CD4-positive, alpha-beta memory T cell (primary cell): ENCODE measurements around the gene SUCLG2. TPM values are rescaled to one million over a fixed set of nuclear protein-coding genes. Genes with fewer than 3 reads are reported as not detected.
A peak's percentile ranks its signal among the peaks of the same experiment; 100 is the strongest.

Source experiments
- CTCF ChIA-PET: fragments of 350-600 bp; sonication (Branson Sonifier 250); formaldehyde crosslinking; loops from one replicate; lab custom pipeline; 2021; ENCODE audit warnings: inconsistent platforms; ENCODE audit not compliant: partially characterized antibody; lab: Charles Lee
- POLR2A ChIA-PET: fragments of 350-600 bp; sonication (Branson Sonifier 250); formaldehyde crosslinking; loops from one replicate; lab custom pipeline; 2021; ENCODE audit not compliant: partially characterized antibody; lab: Charles Lee
- DNase-seq, 5 donors: peaks; one replicate each; pipeline versions ENCODE4 v3.0.0 to v3.0.0-alpha.2; 2020 to 2022; ENCODE audit warnings: mixed read lengths in 1 of 5
- H3K27ac ChIP-seq: one replicate; pipeline ENCODE4 v1.7.0; 2013; ENCODE audit warnings: low read depth, low read length
- H3K27me3 ChIP-seq: 2 replicates; pipeline ENCODE4 v1.7.0; 2013; ENCODE audit warnings: mild to moderate bottlenecking, low read length, moderate library complexity; ENCODE audit not compliant: insufficient read depth
- H3K36me3 ChIP-seq: 2 replicates; pipeline ENCODE4 v1.7.0; 2013; ENCODE audit warnings: mild to moderate bottlenecking, low read length, moderate library complexity; ENCODE audit not compliant: insufficient read depth
- H3K4me1 ChIP-seq: 2 replicates; pipeline ENCODE4 v1.7.0; 2013; ENCODE audit warnings: mild to moderate bottlenecking, low read length, moderate library complexity; ENCODE audit not compliant: insufficient read depth
- H3K4me3 ChIP-seq, 2 donors: one replicate each; pipeline ENCODE4 v1.7.0; 2013; ENCODE audit warnings: low read length in 2 of 2, mild to moderate bottlenecking in 1 of 2
- H3K9me3 ChIP-seq, 2 donors: one replicate each; pipeline ENCODE4 v1.7.0; 2013; ENCODE audit warnings: low read length in 2 of 2, control low read depth in 1 of 2; ENCODE audit not compliant: control insufficient read depth in 1 of 2
- H3K27ac Mint-ChIP-seq, 7 donors: one replicate each; pipeline ENCODE4 v1.8.0; 2020 to 2021; ENCODE audit warnings: mixed read lengths in 7 of 7, mild to moderate bottlenecking in 6 of 7, inconsistent platforms in 3 of 7, moderate library complexity in 3 of 7
- H3K27me3 Mint-ChIP-seq, 2 donors: one replicate each; pipeline ENCODE4 v1.8.0; 2020 to 2021; ENCODE audit warnings: mixed read lengths in 2 of 2
- H3K36me3 Mint-ChIP-seq, 2 donors: one replicate each; pipeline ENCODE4 v1.8.0; 2020 to 2021; ENCODE audit warnings: mixed read lengths in 2 of 2, inconsistent platforms in 1 of 2, mild to moderate bottlenecking in 1 of 2
- H3K4me1 Mint-ChIP-seq, 4 donors: one replicate each; pipeline ENCODE4 v1.8.0; 2020 to 2021; ENCODE audit warnings: mixed read lengths in 4 of 4, mild to moderate bottlenecking in 1 of 4
- H3K4me3 Mint-ChIP-seq, 8 donors: one replicate each; pipeline ENCODE4 v1.8.0; 2020 to 2021; ENCODE audit warnings: mixed read lengths in 8 of 8, mild to moderate bottlenecking in 7 of 8, moderate library complexity in 6 of 8, inconsistent platforms in 3 of 8
- H3K9me3 Mint-ChIP-seq, 8 donors: one replicate each; pipeline ENCODE4 v1.8.0; 2020 to 2021; ENCODE audit warnings: mixed read lengths in 8 of 8, mild to moderate bottlenecking in 5 of 8, inconsistent platforms in 3 of 8, moderate library complexity in 1 of 8
- intact Hi-C: fragments of 100-400 bp; cut with micrococcal nuclease; formaldehyde crosslinking; loops from one replicate; pipeline ENCODE4 v1.15.1; 2023
- polyA plus RNA-seq, 2 donors: library from polyadenylated mRNA; unstranded; fragments of 300-500 nt; fragmentation: Illumina TruSeq; gene quantifications; one replicate each; pipeline ENCODE4 v1.2.3, GENCODE V29; 2021
- total RNA-seq, 2 experiments: library from RNA; stranded (reverse); gene quantifications; one replicate each; pipeline ENCODE4 v1.2.3, GENCODE V29; 2021

SUCLG2 gene
- total and polyA plus RNA-seq, 4 experiments from 2014 or later: 46.1 to 114 (median 56.8) TPM

- Mint-ChIP-seq H3K4me3 (no peak overlapping the region), H3K27me3 (no peaks in the 10 kb centered on the region), H3K27ac (peak overlapping the region in 1 of 7 donors; percentile 1), H3K9me3 (no peaks in the 10 kb centered on the region), H3K36me3 (peaks cover 43% of the 10 kb centered on the region in 2 donors), H3K4me1 (peaks cover 2 to 10% (median 6%) of the 10 kb centered on the region in 4 donors)
- Histone ChIP-seq H3K27ac (no peak overlapping the region), H3K4me3 (no peak overlapping the region), H3K27me3 (no peaks in the 10 kb centered on the region), H3K4me1 (no peaks in the 10 kb centered on the region), H3K36me3 (peaks cover 5% of the 10 kb centered on the region), H3K9me3 (no peaks in the 10 kb centered on the region)
- intact Hi-C loops: no loop called here
- ChIA-PET POLR2A (no interaction called here), CTCF (interaction anchor here (0.5 to 7.6 kb wide), 2 partner anchors 36 to 404 kb away, joined by 3 to 109 read pairs; no protein-coding TSS in a partner anchor)
- no peak for DNase-seq
Measured at GRCh38 chr3:67386451-67386850, 268.0 kb downstream of the SUCLG2 start.

- H3K4me1 Mint-ChIP-seq: peaks cover 0 to 10% (median 5%) of the 10 kb centered on the region in 4 donors
- POLR2A ChIA-PET: no interaction called here
Measured at GRCh38 chr3:67384760-67385397, 269.5 kb downstream of the SUCLG2 start.

GRCh38 chr3:67384016-67384415, 270.4 kb downstream of the SUCLG2 start:
- no peak for DNase-seq
- no peaks in the 10 kb centered on the region for H3K9me3 Mint-ChIP-seq

More at GRCh38 chr3:67384760-67385397, 269.5 kb downstream of the SUCLG2 start:
- Histone ChIP-seq H3K36me3 (no peaks in the 10 kb centered on the region), H3K27me3 (no peaks in the 10 kb centered on the region), H3K4me3 (no peak overlapping the region), H3K9me3 (no peaks in the 10 kb centered on the region), H3K4me1 (no peaks in the 10 kb centered on the region), H3K27ac (no peak overlapping the region)
- peak in 4 of 5 donors; percentile 24 to 38 (median 30) for DNase-seq
- CTCF ChIA-PET: interaction anchor here (0.7 to 7.6 kb wide), 5 partner anchors 16 to 1491 kb away, joined by 3 to 109 read pairs (median 6); no protein-coding TSS in a partner anchor
- Mint-ChIP-seq H3K27ac (peak overlapping the region in 1 of 7 donors; percentile 52), H3K36me3 (peaks cover 34% of the 10 kb centered on the region in 2 donors), H3K4me3 (no peak overlapping the region), H3K27me3 (no peaks in the 10 kb centered on the region), H3K9me3 (no peaks in the 10 kb centered on the region)
- intact Hi-C loops: no loop called here

GRCh38 chr3:67383379-67383778, 271.0 kb downstream of the SUCLG2 start:
- Histone ChIP-seq H3K9me3 (no peaks in the 10 kb centered on the region), H3K36me3 (no peaks in the 10 kb centered on the region), H3K4me3 (no peak overlapping the region), H3K27me3 (no peaks in the 10 kb centered on the region), H3K27ac (no peak overlapping the region), H3K4me1 (no peaks in the 10 kb centered on the region)
- Mint-ChIP-seq H3K9me3 (no peaks in the 10 kb centered on the region), H3K4me1 (peaks cover under 1 to 11% (median 5%) of the 10 kb centered on the region in 4 donors), H3K4me3 (no peak overlapping the region), H3K27ac (peak overlapping the region in 1 of 7 donors; percentile 29), H3K36me3 (peaks cover 33 to 35% of the 10 kb centered on the region in 2 donors), H3K27me3 (no peaks in the 10 kb centered on the region)
- POLR2A ChIA-PET: no interaction called here
- no peak for DNase-seq
- intact Hi-C loops: no loop called here
- CTCF ChIA-PET: interaction anchor here (0.7 to 7.6 kb wide), 9 partner anchors 19 to 1494 kb away, joined by 3 to 109 read pairs (median 5); no protein-coding TSS in a partner anchor

More at GRCh38 chr3:67384016-67384415, 270.4 kb downstream of the SUCLG2 start:
- Mint-ChIP-seq H3K4me3 (no peak overlapping the region), H3K27me3 (no peaks in the 10 kb centered on the region), H3K27ac (no peak overlapping the region), H3K4me1 (peaks cover 0 to 13% (median 5%) of the 10 kb centered on the region in 4 donors), H3K36me3 (peaks cover 34 to 35% of the 10 kb centered on the region in 2 donors)
- H3K27me3 ChIP-seq: no peaks in the 10 kb centered on the region
- ChIA-PET POLR2A (no interaction called here), CTCF (interaction anchor here (0.7 to 7.6 kb wide), 9 partner anchors 17 to 1492 kb away, joined by 3 to 109 read pairs (median 4); no protein-coding TSS in a partner anchor)
- H3K4me1 ChIP-seq: no peaks in the 10 kb centered on the region
- H3K4me3 ChIP-seq: no peak overlapping the region
- no peak overlapping the region for H3K27ac ChIP-seq
- intact Hi-C loops: no loop called here
- no peaks in the 10 kb centered on the region for H3K36me3 ChIP-seq
- H3K9me3 ChIP-seq: no peaks in the 10 kb centered on the region

- Histone ChIP-seq H3K27ac (no peak overlapping the region), H3K9me3 (no peaks in the 10 kb centered on the region), H3K4me1 (no peaks in the 10 kb centered on the region), H3K4me3 (no peak overlapping the region), H3K27me3 (no peaks in the 10 kb centered on the region), H3K36me3 (no peaks in the 10 kb centered on the region)
- ChIA-PET CTCF (interaction anchor here (1.0 to 7.6 kb wide), 6 partner anchors 10 to 1495 kb away, joined by 3 to 109 read pairs (median 5); no protein-coding TSS in a partner anchor), POLR2A (no interaction called here)
- no peaks in the 10 kb centered on the region for H3K27me3 Mint-ChIP-seq
- peaks cover 35 to 37% of the 10 kb centered on the region in 2 donors for H3K36me3 Mint-ChIP-seq
- DNase-seq: no peak
- no peaks in the 10 kb centered on the region for H3K9me3 Mint-ChIP-seq
- intact Hi-C loops: no loop called here
- H3K4me3 Mint-ChIP-seq: no peak overlapping the region
- H3K4me1 Mint-ChIP-seq: peaks cover 6 to 14% (median 10%) of the 10 kb centered on the region in 4 donors
- H3K27ac Mint-ChIP-seq: peak overlapping the region in 1 of 7 donors; percentile 42
Measured at GRCh38 chr3:67382536-67382935, 271.9 kb downstream of the SUCLG2 start.

- H3K27ac Mint-ChIP-seq: peak overlapping the region in 3 of 7 donors; percentile 43 to 55 (median 52)
- intact Hi-C loops: loop anchor here (1.0 kb wide), 1 partner anchor 409 kb away; no protein-coding TSS in a partner anchor
- H3K9me3 Mint-ChIP-seq: no peaks in the 10 kb centered on the region
- no peaks in the 10 kb centered on the region for H3K36me3 ChIP-seq
- peaks cover 6 to 16% (median 12%) of the 10 kb centered on the region in 4 donors for H3K4me1 Mint-ChIP-seq
- POLR2A ChIA-PET: no interaction called here
- no peaks in the 10 kb centered on the region for H3K27me3 ChIP-seq
- no peak overlapping the region for H3K4me3 Mint-ChIP-seq
- H3K4me1 ChIP-seq: no peaks in the 10 kb centered on the region
- CTCF ChIA-PET: interaction anchor here (0.7 to 7.6 kb wide), 12 partner anchors 9 to 1512 kb away, joined by 3 to 109 read pairs (median 5); no protein-coding TSS in a partner anchor
- H3K9me3 ChIP-seq: no peaks in the 10 kb centered on the region
- DNase-seq: peak in 4 of 5 donors; percentile 8 to 21 (median 14)
- H3K36me3 Mint-ChIP-seq: peaks cover 36 to 39% of the 10 kb centered on the region in 2 donors
- no peak overlapping the region for H3K27ac ChIP-seq
- no peak overlapping the region for H3K4me3 ChIP-seq
- H3K27me3 Mint-ChIP-seq: no peaks in the 10 kb centered on the region
Measured at GRCh38 chr3:67381667-67382272, 272.6 kb downstream of the SUCLG2 start.

- Histone ChIP-seq H3K4me1 (no peaks in the 10 kb centered on the region), H3K36me3 (peaks cover 5% of the 10 kb centered on the region), H3K9me3 (no peaks in the 10 kb centered on the region), H3K27ac (no peak overlapping the region), H3K4me3 (no peak overlapping the region), H3K27me3 (no peaks in the 10 kb centered on the region)
- Mint-ChIP-seq H3K27ac (no peak overlapping the region), H3K4me1 (peaks cover 6 to 14% (median 11%) of the 10 kb centered on the region in 4 donors), H3K36me3 (peaks cover 45 to 50% of the 10 kb centered on the region in 2 donors), H3K4me3 (no peak overlapping the region), H3K27me3 (no peaks in the 10 kb centered on the region), H3K9me3 (no peaks in the 10 kb centered on the region)
- ChIA-PET POLR2A (no interaction called here), CTCF (interaction anchor here (0.6 to 7.6 kb wide), 5 partner anchors 408 to 1498 kb away, joined by 3 to 109 read pairs (median 5); no protein-coding TSS in a partner anchor)
- no peak for DNase-seq
- intact Hi-C loops: no loop called here
Measured at GRCh38 chr3:67380118-67380517, 274.3 kb downstream of the SUCLG2 start.
